Body of pancreas (tissue), 4 donors: ENCODE data around the gene PTGIR.

ENCODE experiments used
- POLR2A ChIP-seq, 3 donors: fragments of 450-650 bp; IDR thresholded peaks; one replicate each; pipeline ENCODE4 v1.6.1; 2016; ENCODE audit warnings: antibody characterized with exemption in 3 of 3, mild to moderate bottlenecking in 2 of 3
- TF ChIP-seq, protein P1 (sequence below), 7 experiments: fragments of 450-650 bp in 4 of 7; fragments of 200-600 bp in 3 of 7; sonication (generic) in 3 of 7; IDR thresholded peaks; one replicate each; pipeline ENCODE4 v1.5.1; 2016 to 2019; ENCODE audit warnings: antibody characterized with exemption in 7 of 7

DNA sequence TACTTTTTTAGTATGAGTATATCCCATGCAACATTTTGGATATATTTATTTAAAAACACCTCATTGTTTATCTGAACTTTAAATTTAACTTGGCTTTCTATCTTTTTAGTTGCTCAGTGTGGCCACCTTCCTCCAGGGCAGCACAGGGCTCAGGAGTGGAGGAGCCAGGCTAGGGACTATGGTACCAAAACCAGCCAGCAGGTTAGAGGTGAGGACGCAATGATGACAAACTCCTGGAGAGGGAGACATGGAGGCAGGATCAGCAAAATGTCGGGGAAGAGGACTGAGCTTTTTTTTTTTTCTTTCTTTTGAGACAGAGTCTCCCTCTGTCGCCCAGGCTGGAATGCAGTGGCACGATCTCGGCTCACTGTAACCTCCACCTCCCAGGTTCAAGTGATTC lies 53.4 kb downstream of the PTGIR start:
- TF ChIP-seq, protein P1, sequence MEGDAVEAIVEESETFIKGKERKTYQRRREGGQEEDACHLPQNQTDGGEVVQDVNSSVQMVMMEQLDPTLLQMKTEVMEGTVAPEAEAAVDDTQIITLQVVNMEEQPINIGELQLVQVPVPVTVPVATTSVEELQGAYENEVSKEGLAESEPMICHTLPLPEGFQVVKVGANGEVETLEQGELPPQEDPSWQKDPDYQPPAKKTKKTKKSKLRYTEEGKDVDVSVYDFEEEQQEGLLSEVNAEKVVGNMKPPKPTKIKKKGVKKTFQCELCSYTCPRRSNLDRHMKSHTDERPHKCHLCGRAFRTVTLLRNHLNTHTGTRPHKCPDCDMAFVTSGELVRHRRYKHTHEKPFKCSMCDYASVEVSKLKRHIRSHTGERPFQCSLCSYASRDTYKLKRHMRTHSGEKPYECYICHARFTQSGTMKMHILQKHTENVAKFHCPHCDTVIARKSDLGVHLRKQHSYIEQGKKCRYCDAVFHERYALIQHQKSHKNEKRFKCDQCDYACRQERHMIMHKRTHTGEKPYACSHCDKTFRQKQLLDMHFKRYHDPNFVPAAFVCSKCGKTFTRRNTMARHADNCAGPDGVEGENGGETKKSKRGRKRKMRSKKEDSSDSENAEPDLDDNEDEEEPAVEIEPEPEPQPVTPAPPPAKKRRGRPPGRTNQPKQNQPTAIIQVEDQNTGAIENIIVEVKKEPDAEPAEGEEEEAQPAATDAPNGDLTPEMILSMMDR (IDR thresholded peaks at IDR 0.05), result peak in 3 of 7 experiments; percentile 3 to 27 (median 15)
- no peak for TF ChIP-seq POLR2A (IDR thresholded peaks at IDR 0.05)
